ENCODE data around the gene ANKS1A. TPM values are rescaled to one million over a fixed set of nuclear protein-coding genes. Genes with fewer than 3 reads are reported as not detected.

The ANKS1A gene
- total and polyA plus RNA-seq, 11 donors: 11.0 to 49.5 (median 29.3) TPM

DNA sequence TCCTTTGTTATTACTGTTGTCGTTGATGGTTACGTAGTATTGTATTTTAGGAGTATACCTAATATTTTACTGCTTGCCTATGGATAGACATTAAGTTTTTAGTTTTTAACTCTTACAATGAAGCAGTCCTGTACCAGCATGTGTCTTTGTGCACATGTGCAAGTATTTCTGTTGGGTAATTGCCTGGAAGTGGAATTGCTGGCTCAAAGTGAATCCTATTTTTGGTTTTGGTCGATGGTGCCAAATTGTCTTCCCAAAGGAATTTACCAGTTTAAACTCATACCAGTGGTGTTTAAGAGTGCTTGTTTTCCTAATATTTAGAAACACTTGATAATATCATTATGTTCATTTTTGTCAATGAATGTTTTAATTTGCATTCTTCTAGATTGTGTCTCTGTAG lies 75.5 kb downstream of the ANKS1A start:
- Histone ChIP-seq H3K9me3 (peaks cover 0 to 6% (median 0%) of the 10 kb centered on the region in 12 donors), H3K27me3 (no peaks in the 10 kb centered on the region), H3K27ac (peak overlapping the region in 10 of 12 donors; percentile 12 to 71 (median 54)), H3K36me3 (peaks cover 0 to 7% (median 0%) of the 10 kb centered on the region in 9 donors), H3K4me3 (no peak overlapping the region), H3K4me1 (peaks cover 0 to 54% (median 42%) of the 10 kb centered on the region in 12 donors)
- DNase-seq (peak in 2 of 5 donors; percentile 29 to 31), ATAC-seq (peak; percentile 40 to 69 (median 53))
- intact Hi-C loops (cut with DNase I): loop anchor here in 5 of 10 donors (2.0 to 10.0 kb wide), 4 partner anchors 60 to 77 kb away; partner anchors contain the start of genes ANKS1A (in 3 of the 5) and TAF11 (in 3 of the 5)
- no peak for TF ChIP-seq POLR2A (IDR thresholded peaks at IDR 0.05)
- TF ChIP-seq, protein P1, sequence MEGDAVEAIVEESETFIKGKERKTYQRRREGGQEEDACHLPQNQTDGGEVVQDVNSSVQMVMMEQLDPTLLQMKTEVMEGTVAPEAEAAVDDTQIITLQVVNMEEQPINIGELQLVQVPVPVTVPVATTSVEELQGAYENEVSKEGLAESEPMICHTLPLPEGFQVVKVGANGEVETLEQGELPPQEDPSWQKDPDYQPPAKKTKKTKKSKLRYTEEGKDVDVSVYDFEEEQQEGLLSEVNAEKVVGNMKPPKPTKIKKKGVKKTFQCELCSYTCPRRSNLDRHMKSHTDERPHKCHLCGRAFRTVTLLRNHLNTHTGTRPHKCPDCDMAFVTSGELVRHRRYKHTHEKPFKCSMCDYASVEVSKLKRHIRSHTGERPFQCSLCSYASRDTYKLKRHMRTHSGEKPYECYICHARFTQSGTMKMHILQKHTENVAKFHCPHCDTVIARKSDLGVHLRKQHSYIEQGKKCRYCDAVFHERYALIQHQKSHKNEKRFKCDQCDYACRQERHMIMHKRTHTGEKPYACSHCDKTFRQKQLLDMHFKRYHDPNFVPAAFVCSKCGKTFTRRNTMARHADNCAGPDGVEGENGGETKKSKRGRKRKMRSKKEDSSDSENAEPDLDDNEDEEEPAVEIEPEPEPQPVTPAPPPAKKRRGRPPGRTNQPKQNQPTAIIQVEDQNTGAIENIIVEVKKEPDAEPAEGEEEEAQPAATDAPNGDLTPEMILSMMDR (IDR thresholded peaks at IDR 0.05): no peak
- 31 to 50% (median 36%) methylated on average over 3 of the region's 3 CpGs for WGBS, 4 donors

DNA sequence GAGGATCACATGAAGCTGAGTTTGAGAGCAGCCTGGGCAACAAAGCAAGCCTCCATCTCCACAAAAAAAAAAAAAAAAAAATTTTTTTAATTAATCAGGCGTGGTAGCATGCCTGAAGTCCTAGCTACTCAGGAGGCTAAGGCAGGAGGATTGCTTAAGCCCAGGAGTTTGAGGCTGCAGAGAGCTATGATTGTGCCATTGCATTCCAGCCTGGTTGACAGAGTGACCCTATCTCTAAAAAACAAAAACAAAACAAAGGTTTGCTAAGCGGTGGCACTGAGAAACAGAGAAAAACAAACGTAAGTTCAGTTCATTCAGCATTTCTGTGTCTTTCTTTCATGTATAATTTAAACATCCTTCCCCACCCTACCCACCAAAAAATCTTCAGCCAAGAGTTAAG lies 78.4 kb downstream of the ANKS1A start:
- no peak for DNase-seq
- no peak for TF ChIP-seq POLR2A (IDR thresholded peaks at IDR 0.05)
- TF ChIP-seq, protein P1 (IDR thresholded peaks at IDR 0.05): no peak
- ATAC-seq: no peak
- H3K4me3 ChIP-seq: no peak overlapping the region
- intact Hi-C loops (cut with DNase I): loop anchor here in 3 of 10 donors (5.0 to 10.0 kb wide), 3 partner anchors 35 to 80 kb away; partner anchors contain the start of genes ANKS1A (in 1 of the 3) and TAF11 (in 1 of the 3)
- no peak overlapping the region for H3K27ac ChIP-seq
- H3K27me3 ChIP-seq: no peaks in the 10 kb centered on the region
- H3K4me1 ChIP-seq: peaks cover 0 to 31% (median 19%) of the 10 kb centered on the region in 12 donors
- WGBS, 4 donors: 87 to 95% (median 89%) methylated on average over 3 of the region's 3 CpGs
- H3K9me3 ChIP-seq: peaks cover 0 to 6% (median 0%) of the 10 kb centered on the region in 12 donors
- H3K36me3 ChIP-seq: peaks cover 0 to 36% (median 22%) of the 10 kb centered on the region in 9 donors

DNA sequence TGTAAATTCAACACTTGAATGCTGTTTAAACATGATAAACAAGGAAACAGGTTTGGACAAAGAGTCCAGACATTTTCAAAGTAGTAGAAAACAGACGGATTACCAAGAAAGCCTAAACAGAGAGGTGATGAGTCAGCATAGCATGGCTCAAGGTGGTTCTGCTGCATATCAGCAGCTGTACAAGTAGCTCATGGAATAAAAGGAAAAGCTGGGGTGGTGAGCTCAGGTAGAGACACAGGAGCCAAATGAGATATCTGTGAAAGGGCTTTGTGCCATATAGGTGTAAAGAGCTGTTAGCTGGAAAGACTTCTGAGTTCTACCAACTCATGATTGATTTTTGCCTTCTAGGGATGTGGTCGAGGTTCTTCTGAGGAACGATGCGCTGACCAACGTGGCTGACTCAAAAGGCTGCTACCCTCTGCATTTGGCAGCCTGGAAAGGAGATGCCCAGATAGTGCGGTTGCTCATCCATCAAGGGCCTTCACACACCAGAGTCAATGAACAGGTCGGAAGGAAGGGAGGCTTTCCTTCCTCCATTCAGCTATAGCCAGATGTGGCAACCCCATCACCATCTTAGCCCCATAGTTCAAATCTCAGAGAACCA lies 80.7 kb downstream of the ANKS1A start:
- intact Hi-C loops (cut with DNase I): loop anchor here in 6 of 10 donors (5.0 to 10.0 kb wide), 3 partner anchors 37 to 82 kb away; partner anchors contain the start of genes ANKS1A (in 4 of the 6) and TAF11 (in 4 of the 6)
- peaks cover 0 to 18% (median 10%) of the 10 kb centered on the region in 12 donors for H3K4me1 ChIP-seq

More for the DNA sequence above, 80.7 kb downstream of the ANKS1A start:
- H3K9me3 ChIP-seq: peaks cover 0 to 6% (median 0%) of the 10 kb centered on the region in 12 donors
- peaks cover 0 to 43% (median 22%) of the 10 kb centered on the region in 9 donors for H3K36me3 ChIP-seq
- no peak overlapping the region for H3K27ac ChIP-seq
- no peak overlapping the region for H3K4me3 ChIP-seq
- TF ChIP-seq, protein P1 (IDR thresholded peaks at IDR 0.05): no peak
- no peak for TF ChIP-seq POLR2A (IDR thresholded peaks at IDR 0.05)
- ATAC-seq (no peak), DNase-seq (no peak)
- WGBS, 4 donors: 94 to 97% (median 95%) methylated on average over 7 of the region's 7 CpGs
- no peaks in the 10 kb centered on the region for H3K27me3 ChIP-seq
